Measurements from ENCODE around the gene DALRD3. TPM values are rescaled to one million over a fixed set of nuclear protein-coding genes. Genes with fewer than 3 reads are reported as not detected.

The DALRD3 gene
- total and polyA plus RNA-seq, 2 of the 8 experiments (the other 6 are each of a cell fraction or from before 2014, with no cell fraction given): 30.4 to 86.5 TPM

GRCh38 chr3:48990636-48991469 lies 27.5 kb downstream of the DALRD3 start (continued):
- no peak for TF ChIP-seq CHD7 (IDR thresholded peaks at IDR 0.05; ENCODE audit: insufficient replicate concordance, low read length)
- no peak for TF ChIP-seq NANOG (IDR thresholded peaks at IDR 0.05; ENCODE audit: insufficient read depth, low read depth, low read length, poor library complexity, severe bottlenecking)
- TF ChIP-seq SP4 (IDR thresholded peaks at IDR 0.05; ENCODE audit: low read length): 0 out of 2 replicates have a peak, but pooled peaks have one; percentile 40
- no peak for TF ChIP-seq MAFK (IDR thresholded peaks at IDR 0.05; ENCODE audit: low read depth, low read length)
- no peak for TF ChIP-seq JUN (IDR thresholded peaks at IDR 0.05; ENCODE audit: low read depth, low read length)
- peak; percentile 60; the same call in 1 of the 2 replicates for TF ChIP-seq TAF1 (IDR thresholded peaks at IDR 0.05; ENCODE audit: low read depth, low read length)
- TF ChIP-seq SP1 (IDR thresholded peaks at IDR 0.05; ENCODE audit: low read depth, low read length): no peak
- TF ChIP-seq BCL11A (IDR thresholded peaks at IDR 0.05; ENCODE audit: low read depth in 2 of 2, low read length in 2 of 2): no peak
- no peak for TF ChIP-seq TEAD4 (IDR thresholded peaks at IDR 0.05; ENCODE audit: low read depth, low read length)
- no peak for TF ChIP-seq TCF12 (IDR thresholded peaks at IDR 0.05; ENCODE audit: low read depth, low read length)
- TF ChIP-seq GTF2F1 (IDR thresholded peaks at IDR 0.05; ENCODE audit: borderline replicate concordance, low read depth, low read length): no peak
